ENCODE data around the gene NSD1. TPM values are rescaled to one million over a fixed set of nuclear protein-coding genes. Genes with fewer than 3 reads are reported as not detected.
A peak's percentile ranks its signal among the peaks of the same experiment; 100 is the strongest.

The NSD1 gene
- total RNA-seq, 1 donor from 2014 or later, result 37.5 TPM

- no peak for TF ChIP-seq CTCF (IDR thresholded peaks at IDR 0.05; ENCODE audit: insufficient read depth, low read length, poor library complexity, severe bottlenecking)
- DNase-seq (ENCODE audit: low read depth), result no peak
Measured at GRCh38 chr5:177134697-177135225, 1.2 kb downstream of the NSD1 start.

GRCh38 chr5:177140312-177140711 lies 6.7 kb downstream of the NSD1 start:
- TF ChIP-seq CTCF (IDR thresholded peaks at IDR 0.05; ENCODE audit: insufficient read depth, low read length, poor library complexity, severe bottlenecking), result no peak
- DNase-seq (ENCODE audit: low read depth), result no peak
- Histone ChIP-seq H3K4me3 (ENCODE audit: low read depth, low read length) (no peak overlapping the region), H3K27me3 (ENCODE audit: control insufficient read depth, insufficient read depth, low read length) (no peaks in the 10 kb centered on the region), H3K36me3 (ENCODE audit: control insufficient read depth, insufficient read depth, low read length) (no peaks in the 10 kb centered on the region)

More at GRCh38 chr5:177134697-177135225, 1.2 kb downstream of the NSD1 start:
- no peaks in the 10 kb centered on the region for H3K36me3 ChIP-seq (ENCODE audit: control insufficient read depth, insufficient read depth, low read length)
- H3K27me3 ChIP-seq (ENCODE audit: control insufficient read depth, insufficient read depth, low read length), result no peaks in the 10 kb centered on the region
- H3K4me3 ChIP-seq (ENCODE audit: low read depth, low read length), result peak overlapping the region; percentile 68

GRCh38 chr5:177141496-177141895 lies 7.9 kb downstream of the NSD1 start:
- H3K36me3 ChIP-seq (ENCODE audit: control insufficient read depth, insufficient read depth, low read length), result no peaks in the 10 kb centered on the region
- no peak for TF ChIP-seq CTCF (IDR thresholded peaks at IDR 0.05; ENCODE audit: insufficient read depth, low read length, poor library complexity, severe bottlenecking)

GRCh38 chr5:177142098-177142611 lies 8.6 kb downstream of the NSD1 start:
- no peak for DNase-seq (ENCODE audit: low read depth)
- no peaks in the 10 kb centered on the region for H3K36me3 ChIP-seq (ENCODE audit: control insufficient read depth, insufficient read depth, low read length)
- no peak overlapping the region for H3K4me3 ChIP-seq (ENCODE audit: low read depth, low read length)
- no peak for TF ChIP-seq CTCF (IDR thresholded peaks at IDR 0.05; ENCODE audit: insufficient read depth, low read length, poor library complexity, severe bottlenecking)
- H3K27me3 ChIP-seq (ENCODE audit: control insufficient read depth, insufficient read depth, low read length), result no peaks in the 10 kb centered on the region

More at GRCh38 chr5:177141496-177141895, 7.9 kb downstream of the NSD1 start:
- Histone ChIP-seq H3K27me3 (ENCODE audit: control insufficient read depth, insufficient read depth, low read length) (no peaks in the 10 kb centered on the region), H3K4me3 (ENCODE audit: low read depth, low read length) (no peak overlapping the region)
- DNase-seq (ENCODE audit: low read depth), result no peak

- H3K27me3 ChIP-seq (ENCODE audit: control insufficient read depth, insufficient read depth, low read length), result no peaks in the 10 kb centered on the region
- no peaks in the 10 kb centered on the region for H3K36me3 ChIP-seq (ENCODE audit: control insufficient read depth, insufficient read depth, low read length)
- H3K4me3 ChIP-seq (ENCODE audit: low read depth, low read length), result no peak overlapping the region
- no peak for DNase-seq (ENCODE audit: low read depth)
- no peak for TF ChIP-seq CTCF (IDR thresholded peaks at IDR 0.05; ENCODE audit: insufficient read depth, low read length, poor library complexity, severe bottlenecking)
Measured at GRCh38 chr5:177142778-177143177, 9.2 kb downstream of the NSD1 start.

Data from kidney epithelial cell (primary cell).